HG02885 (cell line): ENCODE results near the gene TMEM273.

Experiments
- ATAC-seq: cut with Tn5 transposase; IDR thresholded peaks from one replicate; pipeline ENCODE4 v1.9.1; 2021; ENCODE audit warnings: mild to moderate bottlenecking; ENCODE audit not compliant: unreplicated experiment, poor library complexity

TMEM273 gene

GRCh38 chr10:49120911-49121310 is 67.3 kb downstream of the TMEM273 start:
- no peak for ATAC-seq

GRCh38 chr10:49119746-49120145 is 68.4 kb downstream of the TMEM273 start:
- no peak for ATAC-seq

GRCh38 chr10:49118430-49119074 is 69.6 kb downstream of the TMEM273 start:
- ATAC-seq: no peak

- no peak for ATAC-seq
Measured at GRCh38 chr10:49117376-49118070, 70.7 kb downstream of the TMEM273 start.

- ATAC-seq: no peak
Measured at GRCh38 chr10:49116509-49117375, 71.4 kb downstream of the TMEM273 start.

GRCh38 chr10:49115796-49116508 is 72.2 kb downstream of the TMEM273 start:
- no peak for ATAC-seq

GRCh38 chr10:49115015-49115795 is 73.0 kb downstream of the TMEM273 start, which contains the start of gene VSTM4:
Gene VSTM4 (minus strand): TSS chr10:49115522. CDS start chr10:49115485, 37 bp downstream.
- no peak for ATAC-seq

- ATAC-seq: no peak
Measured at GRCh38 chr10:49114718-49115014, 73.5 kb downstream of the TMEM273 start.

GRCh38 chr10:49113741-49114141 is 74.5 kb downstream of the TMEM273 start:
- no peak for ATAC-seq

GRCh38 chr10:49112851-49113250 is 75.3 kb downstream of the TMEM273 start:
- no peak for ATAC-seq

GRCh38 chr10:49112098-49112497 is 76.1 kb downstream of the TMEM273 start:
- no peak for ATAC-seq

- no peak for ATAC-seq
Measured at GRCh38 chr10:49111320-49111698, 76.9 kb downstream of the TMEM273 start.

GRCh38 chr10:49110684-49111319 is 77.4 kb downstream of the TMEM273 start:
- ATAC-seq: no peak

GRCh38 chr10:49109669-49110340 is 78.4 kb downstream of the TMEM273 start:
- ATAC-seq: no peak

- no peak for ATAC-seq
Measured at GRCh38 chr10:49108656-49109055, 79.5 kb downstream of the TMEM273 start.

- no peak for ATAC-seq
Measured at GRCh38 chr10:49107887-49108267, 80.3 kb downstream of the TMEM273 start.

GRCh38 chr10:49107111-49107886 is 80.9 kb downstream of the TMEM273 start:
- no peak for ATAC-seq

GRCh38 chr10:49106451-49106850 is 81.7 kb downstream of the TMEM273 start:
- ATAC-seq: no peak
